Ramos (cell line): Measurements from ENCODE around the gene KCNIP3.

Experiments
- in situ Hi-C: fragments of 300-500 bp; cut with MboI; formaldehyde crosslinking; loops from one replicate; pipeline ENCODE4 v1.14.3; 2022; ENCODE audit warnings: low sequenced_read_pairs; ENCODE audit not compliant: unreplicated experiment

KCNIP3 gene

DNA sequence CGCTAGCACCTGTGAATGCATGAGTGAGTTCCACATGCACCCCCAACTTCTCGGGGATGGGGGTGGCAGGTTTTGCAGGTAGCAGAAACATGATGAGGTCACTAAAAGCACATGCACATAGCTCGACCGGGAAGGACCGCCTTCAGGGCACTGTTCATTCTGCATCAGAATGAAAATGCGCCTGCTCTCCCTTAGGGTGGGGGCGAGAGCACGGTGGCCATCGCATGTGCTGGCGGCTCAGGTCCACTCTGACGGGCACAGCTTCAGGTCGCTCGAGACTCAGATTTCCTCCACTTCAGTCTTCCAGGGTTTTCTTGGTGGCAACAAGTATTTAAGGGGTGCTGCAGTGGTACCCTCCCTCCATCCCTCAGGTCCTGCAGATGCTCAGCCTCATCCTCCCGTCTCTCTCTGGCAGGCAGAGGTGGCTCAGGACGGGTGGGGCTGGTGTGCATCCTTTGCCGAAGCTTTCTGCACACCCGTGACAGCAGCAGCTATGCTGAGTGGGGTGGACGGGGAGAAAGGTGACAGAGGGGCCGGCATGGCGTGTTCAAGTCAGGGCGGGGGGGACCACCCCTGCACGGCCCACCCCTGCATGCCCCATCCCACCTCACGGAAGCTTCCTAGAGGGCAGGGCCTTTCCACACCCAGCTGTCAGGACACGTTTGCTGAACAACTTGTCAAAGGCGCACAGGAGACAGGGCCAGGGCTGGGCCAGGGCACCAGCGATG, 14.8 kb downstream of the KCNIP3 start:
- in situ Hi-C loops = no loop called here

DNA sequence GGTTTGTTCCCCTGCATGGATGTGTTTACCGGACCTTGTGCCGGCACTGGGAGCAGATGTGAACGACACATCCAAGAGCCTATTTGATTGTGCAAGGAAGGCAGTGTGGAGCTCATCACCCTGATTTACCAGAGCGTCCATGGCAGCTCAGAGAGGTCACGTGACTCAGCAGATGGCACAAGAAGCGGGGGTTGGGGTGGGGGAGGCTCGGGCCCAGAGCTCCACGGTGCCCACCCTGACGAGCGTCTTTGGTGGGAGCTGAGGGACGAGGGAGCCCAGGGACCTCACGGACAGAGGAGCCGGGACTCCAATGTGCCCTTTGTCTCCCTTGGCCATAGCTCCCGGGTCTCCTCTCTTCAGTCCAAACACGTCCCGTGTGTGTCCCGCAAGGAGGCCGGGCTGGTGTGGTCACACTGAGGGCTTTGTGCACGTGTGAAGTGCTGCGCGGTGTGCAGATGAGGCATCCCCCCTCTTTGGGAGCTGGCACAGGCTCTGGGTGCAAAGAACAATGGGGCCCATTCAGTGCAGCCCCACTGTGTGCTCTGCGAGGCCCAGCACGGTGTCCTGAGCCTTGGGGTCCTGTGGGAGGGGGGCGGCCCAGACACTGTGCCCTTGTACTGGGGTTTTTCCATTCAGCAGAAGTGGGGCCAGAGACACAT, 15.5 kb downstream of the KCNIP3 start:
- in situ Hi-C loops = no loop called here

DNA sequence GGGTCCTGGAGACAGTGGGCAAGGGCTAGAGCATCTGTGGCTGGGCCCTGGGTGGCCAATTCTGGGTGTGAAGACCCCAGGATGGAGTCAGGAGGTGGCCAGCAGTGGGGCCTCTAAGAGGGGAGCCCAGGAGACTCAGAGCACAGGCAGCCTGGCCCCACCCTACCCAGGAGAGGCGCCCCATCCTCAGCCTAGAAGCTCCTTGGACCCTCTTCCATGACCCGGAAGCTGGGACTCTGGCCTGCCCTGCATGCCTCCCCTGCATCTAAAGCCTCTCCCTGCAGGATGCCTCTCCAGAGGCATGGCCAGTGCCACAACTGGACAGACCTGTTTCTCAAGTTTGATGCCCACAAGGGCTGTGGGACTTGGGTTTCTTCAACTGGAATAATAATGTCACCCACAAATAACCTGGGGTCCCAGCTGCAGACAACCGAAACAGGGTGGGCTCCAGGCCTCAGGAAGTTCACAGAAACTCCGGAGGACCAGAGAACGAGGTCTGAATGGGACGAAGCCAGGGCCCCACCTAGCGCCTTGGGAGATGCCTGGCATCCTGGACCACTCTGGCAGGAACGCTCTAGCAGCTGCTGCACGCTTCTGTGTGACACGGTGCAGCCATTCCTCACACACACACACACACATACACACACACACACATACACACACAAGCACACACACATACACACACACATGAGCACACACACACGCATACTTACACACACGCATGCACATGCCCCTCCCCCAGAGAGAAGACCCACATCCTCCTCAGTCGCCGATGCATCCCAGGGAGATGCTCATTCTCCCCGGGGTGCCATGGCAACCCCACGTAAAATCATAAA, 16.4 kb downstream of the KCNIP3 start:
- in situ Hi-C loops = no loop called here

DNA sequence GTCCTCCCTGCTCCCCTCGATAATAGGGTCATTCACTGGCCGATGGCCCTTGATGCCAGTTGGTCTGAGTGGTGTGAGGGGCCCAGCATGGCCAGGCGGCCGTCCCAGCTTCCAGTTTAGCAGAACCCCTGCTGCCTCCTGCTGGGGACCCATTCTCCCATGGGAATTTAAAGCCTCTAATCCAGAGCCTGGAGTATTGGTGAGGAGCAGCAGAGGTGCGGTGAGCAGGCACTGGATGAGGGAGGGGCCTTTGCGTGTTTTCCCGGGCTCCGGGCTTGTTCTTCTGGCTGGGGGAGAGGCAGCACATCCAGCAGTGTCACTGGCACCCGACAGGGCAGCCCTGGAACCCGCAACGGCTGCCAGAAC, 17.4 kb downstream of the KCNIP3 start:
- in situ Hi-C loops = no loop called here

DNA sequence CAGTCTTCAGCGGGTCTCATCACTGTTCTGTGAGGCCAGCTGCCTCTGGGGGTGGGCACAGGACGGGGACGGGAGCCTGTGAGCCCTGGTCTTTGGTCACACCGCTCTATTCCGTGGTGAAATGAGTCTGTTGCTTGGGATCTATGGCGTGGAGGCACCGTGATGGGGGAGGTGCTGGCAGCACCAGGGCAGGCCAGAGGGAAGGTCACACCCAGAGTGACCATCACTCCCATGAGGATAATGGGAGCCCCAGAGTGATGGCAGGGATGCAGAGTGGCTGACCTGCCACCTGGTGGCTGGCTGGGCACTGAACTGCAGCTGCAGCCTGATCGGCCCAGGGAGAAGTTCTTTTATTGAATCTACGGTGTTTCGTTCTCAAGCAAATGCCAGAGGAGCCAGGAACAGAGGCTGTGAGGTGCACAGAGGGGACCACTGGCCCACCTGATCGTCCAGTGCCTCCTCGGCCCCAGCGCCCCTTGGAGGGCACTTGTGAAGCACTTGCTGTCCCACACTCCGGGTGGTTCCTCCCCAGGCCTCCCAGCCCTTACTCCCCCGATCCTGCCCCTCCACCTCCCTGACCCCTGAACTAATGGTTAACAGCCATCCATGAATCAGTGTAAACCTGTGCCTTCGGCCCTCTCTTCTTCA, 17.9 kb downstream of the KCNIP3 start:
- in situ Hi-C loops = no loop called here

DNA sequence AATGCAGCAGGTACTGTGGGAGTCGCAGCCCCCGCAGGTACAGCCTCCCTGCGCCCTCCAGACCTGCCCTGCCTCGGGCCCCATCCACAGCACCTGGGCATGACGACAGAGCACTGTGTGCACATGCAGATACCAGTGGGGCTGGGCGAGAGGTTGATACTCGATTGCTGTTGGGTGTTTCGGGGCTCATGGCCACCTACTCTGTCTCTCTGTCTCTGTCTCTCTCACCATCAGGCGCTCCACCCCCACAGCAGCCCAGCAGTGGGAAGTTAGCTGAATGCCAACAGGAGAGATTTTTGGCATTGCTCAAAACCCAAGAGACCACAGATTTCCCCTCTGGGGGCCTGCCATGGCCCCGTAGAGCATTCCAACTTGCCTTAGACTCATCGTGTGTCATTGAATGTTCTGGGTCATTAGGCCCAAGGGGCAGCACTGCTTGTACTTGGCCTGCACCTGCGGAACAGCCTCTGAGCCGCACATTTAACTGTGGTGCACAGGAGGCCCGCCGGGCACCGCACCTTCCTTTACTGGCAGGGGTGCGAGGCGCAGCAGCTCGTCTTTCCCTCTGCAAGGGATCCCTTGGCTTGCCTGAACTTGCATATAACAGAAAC, 18.8 kb downstream of the KCNIP3 start:
- in situ Hi-C loops = no loop called here

DNA sequence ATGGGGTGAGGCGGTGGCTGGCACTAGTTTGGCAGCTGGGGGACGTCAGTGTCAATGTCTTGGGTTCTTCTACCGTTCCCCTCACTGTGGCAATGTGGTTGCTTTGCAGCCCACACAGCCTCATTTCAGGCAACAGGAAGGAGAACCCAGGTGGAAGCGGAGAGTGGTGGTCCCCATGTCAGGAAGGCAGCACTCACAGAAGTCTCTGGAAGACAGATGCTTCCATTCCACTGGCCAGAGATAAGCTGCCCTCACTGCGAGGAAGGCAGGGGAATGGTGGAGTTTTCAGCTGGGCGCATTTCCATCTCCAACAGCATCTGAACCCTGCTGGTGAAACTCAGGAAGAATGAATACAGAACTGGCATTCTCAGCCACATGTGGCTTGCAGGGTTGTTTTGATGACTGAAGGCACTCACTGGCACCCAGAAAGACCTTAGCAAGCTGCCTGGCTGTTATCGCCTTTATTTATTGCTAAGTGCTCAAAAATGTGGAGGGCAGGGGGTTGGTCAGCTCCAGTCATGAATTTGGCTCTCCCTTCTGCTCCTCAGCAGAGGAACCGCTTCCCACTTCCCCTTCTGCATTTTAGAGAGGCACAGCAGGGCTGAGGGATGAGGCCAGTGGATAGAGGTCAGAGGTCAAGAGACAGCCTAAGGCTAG, 19.4 kb downstream of the KCNIP3 start:
- in situ Hi-C loops = no loop called here

DNA sequence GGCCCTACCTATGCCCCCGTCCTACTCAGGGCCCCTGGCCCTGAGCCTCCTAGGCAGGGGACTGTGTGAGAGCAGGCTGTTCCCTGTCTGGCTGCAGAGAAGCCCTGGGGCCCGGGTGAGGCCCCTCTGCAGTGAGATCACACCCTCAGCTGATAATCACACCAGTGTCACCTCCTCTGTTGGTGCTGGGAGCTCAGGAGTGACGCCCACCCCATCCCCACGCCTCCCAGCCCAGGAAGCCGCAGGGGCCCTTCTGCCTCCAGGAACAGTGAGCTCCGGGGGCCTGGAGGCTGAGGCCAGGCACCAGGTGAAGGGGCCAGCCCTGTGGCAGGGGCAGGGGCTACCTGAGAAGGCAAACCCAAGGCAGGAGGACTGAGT, 20.0 kb downstream of the KCNIP3 start:
- in situ Hi-C loops = no loop called here

DNA sequence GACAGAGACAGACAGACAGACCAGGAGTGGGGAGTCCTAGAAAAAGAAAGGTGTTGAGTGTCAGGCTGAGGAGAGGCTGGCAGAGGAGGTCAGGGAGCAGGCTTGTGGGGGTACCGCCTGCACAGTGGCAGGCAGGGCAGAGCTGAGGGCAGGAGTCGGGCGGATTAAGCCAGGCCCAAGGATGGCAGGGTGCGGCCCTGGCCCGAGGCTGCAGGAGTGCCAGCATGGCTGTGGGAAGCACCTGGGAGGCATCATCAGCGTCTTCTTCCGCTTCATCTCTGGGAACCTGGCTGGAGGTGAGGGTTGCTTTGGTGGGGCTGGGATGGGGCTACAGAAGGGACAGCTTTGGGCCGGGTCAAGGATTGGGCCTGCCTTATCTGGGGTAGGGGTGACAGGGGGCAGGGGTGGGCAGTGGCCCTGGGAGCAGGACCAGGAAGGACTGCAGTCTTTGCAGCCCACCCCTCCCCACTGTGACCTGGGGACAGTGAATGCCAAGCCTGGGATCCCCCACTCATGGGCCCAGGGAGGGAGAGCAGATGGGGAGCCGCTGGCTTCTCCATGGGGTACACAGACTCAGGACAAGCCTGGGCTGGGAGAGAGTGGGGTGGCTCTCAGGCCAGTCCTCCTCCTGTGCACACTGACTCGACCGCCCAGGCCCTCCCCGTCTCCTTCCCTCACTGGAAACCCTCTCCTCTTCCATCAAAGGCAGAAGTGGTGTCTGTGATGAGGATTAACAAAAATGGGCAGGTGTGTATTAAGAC, 20.7 kb downstream of the KCNIP3 start:
- in situ Hi-C loops = no loop called here

DNA sequence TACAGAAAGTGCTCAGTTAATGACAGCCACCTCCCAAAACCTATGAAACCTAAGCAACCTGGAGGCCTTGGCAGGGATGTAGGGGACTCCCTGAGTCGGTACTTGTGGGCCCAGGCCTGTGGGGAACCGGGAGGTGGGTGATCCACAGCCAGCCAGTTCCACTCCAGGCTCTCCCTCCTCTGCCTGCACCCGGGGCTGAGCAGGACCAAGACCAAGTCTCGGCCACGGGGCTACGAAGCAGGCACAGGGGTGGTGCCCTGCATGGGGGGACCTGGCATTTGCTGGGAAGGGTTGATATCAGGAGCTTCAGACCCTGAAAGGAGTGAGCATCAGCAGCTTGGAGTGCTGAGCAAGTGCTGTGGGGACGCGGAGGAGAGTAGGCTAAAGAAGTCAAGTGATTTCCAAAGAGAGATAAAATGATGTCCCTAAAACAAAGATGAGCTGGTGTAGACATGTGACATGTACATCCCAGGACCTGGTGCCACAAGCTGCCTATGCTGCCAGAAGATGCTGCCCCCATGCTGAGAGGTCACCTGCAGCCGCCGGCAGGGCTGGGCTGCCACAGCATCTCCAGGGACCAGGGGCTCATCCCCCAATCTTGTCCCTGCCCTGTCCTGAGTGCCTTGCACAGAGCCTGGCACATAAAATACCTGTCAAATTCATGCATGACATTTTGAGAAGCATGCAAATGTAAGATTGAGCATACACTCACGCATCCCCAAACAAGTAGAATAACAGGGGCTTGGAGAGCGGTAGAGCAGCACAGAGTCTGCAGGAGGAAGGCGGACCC, 21.5 kb downstream of the KCNIP3 start:
- in situ Hi-C loops = no loop called here

DNA sequence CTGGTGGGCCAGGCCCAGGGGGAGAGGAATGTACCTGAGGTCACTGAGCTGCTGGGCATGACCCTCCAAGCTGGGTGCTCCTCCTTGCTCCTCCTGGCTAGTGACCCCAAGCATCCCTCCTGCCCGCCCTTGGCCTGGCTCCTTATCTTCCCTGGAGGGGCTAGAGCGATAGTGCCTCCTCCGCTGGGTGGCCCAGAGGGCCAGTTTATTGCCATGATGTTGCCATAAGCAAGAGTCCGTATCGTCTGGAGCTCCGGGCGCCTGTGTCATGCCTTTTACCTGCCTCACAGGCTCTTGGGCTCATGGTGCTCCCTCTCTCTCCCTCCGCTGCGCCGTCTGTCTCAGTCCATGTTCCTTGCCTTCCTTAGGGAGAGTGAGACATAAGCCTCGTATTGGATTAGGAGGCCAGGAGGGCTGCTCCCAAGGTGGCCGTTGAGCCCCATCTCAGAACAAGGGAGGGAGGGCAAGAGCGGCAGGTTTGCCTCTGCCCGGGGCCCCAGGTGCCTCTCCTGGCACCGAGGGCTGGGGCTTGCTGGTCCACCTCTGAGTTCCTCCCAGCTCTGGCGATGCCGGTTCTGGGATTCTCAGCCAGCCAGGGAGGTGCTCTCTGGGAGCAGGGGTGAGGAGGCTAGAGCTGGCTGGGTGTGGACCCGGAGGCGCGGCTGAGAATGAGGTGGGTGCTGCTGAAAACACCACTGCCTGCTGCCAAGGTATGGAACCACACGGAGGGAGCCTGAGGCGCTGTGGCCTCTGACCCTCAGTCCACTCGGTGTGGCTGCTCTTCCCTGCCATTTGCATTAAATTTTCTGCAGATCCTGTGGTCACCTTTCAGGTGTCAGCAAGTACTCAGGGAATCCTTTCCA, 22.6 kb downstream of the KCNIP3 start:
- in situ Hi-C loops = no loop called here

DNA sequence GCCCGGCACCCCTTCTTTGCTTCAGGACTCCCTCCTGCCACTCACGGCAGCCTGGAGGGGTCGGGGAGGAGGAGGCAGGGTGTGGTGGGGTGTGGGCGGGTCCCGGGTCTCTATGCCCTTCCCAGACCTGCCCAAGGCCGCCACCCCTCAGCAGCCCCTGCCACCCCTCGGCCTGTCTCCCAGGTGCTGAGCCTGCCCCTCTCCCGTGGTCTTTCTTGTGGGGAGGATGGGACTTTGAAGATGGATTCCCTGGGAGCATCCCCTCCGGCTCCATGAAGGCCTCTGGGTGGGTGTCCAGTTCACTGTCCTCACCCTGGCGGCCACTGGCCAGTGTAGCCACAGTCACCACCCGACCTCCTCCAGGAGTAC, 23.2 kb downstream of the KCNIP3 start:
- in situ Hi-C loops = no loop called here

DNA sequence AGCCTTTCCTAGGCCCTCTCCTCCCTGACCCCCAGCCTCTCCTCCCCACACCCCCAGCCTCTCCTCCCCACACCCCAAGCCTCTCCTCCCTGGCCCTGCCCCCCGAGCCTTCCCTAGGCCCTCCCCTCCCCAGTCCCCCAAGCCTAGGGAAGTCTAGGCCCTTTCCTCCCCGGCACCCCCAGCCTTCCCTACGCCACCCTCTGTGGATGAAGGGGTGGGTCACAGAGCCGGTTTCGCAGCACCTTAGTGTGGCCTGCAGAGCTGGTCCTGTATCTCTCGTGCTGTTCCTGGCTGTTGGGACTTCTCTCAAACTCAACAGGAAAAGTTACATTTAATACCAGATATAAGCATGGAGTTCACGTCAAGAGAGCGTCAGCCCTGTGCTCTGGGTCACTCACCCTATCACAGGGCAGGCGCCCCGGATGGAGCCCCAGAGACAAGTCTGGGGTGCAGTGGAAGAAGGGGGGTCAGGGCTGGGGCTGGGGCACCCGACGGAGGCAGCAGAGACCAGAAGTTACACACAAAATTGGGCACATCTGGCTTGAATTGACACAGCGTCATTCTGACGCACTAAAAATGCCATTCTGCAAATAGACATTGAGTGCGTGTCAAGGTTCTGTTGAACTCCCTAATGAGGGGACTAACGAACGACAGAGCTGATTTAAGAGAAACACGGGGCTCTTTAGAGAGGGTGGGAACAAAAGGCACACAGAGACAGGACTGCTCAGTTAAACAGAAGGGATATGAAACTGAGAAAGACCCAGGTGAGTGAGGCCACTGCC, 24.0 kb downstream of the KCNIP3 start:
- in situ Hi-C loops = no loop called here

DNA sequence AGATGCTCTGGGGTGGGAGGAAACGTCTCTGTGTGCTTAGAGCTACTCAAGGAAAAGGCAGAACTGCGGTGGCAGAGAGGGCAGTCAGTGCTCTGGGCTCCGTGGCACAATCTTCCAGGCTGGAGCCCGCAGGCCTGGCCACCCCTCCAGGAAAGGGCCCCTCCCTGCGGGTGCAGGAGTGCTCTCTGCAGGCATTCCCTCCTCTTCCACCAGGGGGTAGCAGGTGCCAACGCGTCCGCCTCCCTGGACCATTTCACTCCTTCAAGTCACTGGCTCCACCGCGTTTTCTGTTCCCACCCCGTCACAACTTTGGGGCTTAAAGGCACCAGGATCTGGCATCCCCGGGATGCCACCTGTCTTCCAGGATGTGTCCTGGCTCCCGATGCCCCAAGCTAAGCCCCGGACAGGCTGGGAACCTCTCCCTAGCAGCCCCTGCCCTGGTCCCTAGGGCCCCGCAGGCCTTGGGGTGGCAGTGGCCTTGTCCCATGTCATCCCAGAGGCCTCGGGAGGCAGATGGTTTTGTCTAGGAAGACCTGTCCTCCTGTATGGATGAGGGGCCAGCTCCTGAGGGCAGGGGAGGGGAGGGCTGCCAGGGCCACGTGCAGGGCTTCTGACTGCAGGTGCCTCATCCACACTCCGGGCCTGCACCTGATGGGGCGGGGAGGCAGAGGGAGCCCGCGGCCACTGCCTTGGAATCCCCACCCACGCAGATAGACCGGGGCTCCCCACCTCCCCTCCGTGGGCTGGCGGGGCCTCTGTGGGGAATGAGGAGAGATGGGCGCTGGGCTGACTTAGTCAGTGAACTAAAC, 26.4 kb downstream of the KCNIP3 start:
- in situ Hi-C loops = no loop called here

DNA sequence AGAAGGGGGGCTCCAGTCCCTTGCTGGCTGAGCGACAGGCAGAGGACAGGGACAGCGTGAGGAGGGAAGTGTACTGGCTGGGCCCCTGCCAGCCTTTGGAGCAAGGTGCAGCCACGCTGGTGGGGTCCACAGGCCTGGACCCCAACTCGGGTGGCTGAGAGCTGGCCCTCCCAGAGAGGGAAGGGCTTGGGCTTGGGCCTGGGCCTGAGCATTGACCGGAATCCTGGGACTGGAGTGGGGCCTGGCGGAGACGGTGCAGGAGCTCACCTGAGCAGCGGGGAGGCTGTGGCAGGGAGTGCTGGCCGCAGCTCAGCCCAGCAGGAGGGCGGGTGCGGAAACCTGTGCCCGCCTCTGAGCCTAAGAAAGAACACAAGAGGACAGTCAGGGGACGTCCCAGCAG, 27.9 kb downstream of the KCNIP3 start:
- in situ Hi-C loops = no loop called here
